AG20443 (cell line): ENCODE measurements around the gene CCDC85C.
"Not testable (repeated sequence)": the region's sequence is repeated elsewhere in the genome, so short reads cannot be mapped to it uniquely, and the experiment has no call there.

Source experiments
- DNase-seq: peaks from one replicate; pipeline ENCODE4 v3.0.0; 2012; ENCODE audit warnings: low spot score, mixed read lengths

CCDC85C gene

GRCh38 chr14:99603471-99604277, at the start of gene CCDC85C:
Gene CCDC85C, minus strand, starts transcription at chr14:99604207. Its CDS starts 248 bp downstream, at chr14:99603959.
- DNase-seq: no peak

GRCh38 chr14:99651953-99652746, 48.1 kb upstream of the CCDC85C start:
- no peak for DNase-seq

- DNase-seq: no peak
Observed at GRCh38 chr14:99650189-99650588, 46.2 kb upstream of the CCDC85C start.

- DNase-seq: no peak
Observed at GRCh38 chr14:99649643-99650042, 45.6 kb upstream of the CCDC85C start.

GRCh38 chr14:99649219-99649618, 45.2 kb upstream of the CCDC85C start:
- peak; percentile 65 for DNase-seq

- no peak for DNase-seq
Observed at GRCh38 chr14:99648027-99648784, 44.2 kb upstream of the CCDC85C start.

- no peak for DNase-seq
Observed at GRCh38 chr14:99647411-99647810, 43.4 kb upstream of the CCDC85C start.

- no peak for DNase-seq
Observed at GRCh38 chr14:99645545-99646505, 41.8 kb upstream of the CCDC85C start.

GRCh38 chr14:99644723-99645544, 40.9 kb upstream of the CCDC85C start, which contains the start of gene HHIPL1:
Gene HHIPL1, plus strand, starts transcription at chr14:99645129. Its CDS starts 79 bp downstream, at chr14:99645208.
- DNase-seq: peak; percentile 83

- DNase-seq: no peak
Observed at GRCh38 chr14:99644035-99644587, 40.1 kb upstream of the CCDC85C start.

GRCh38 chr14:99643343-99643742, 39.3 kb upstream of the CCDC85C start:
- DNase-seq: no peak

GRCh38 chr14:99642771-99643170, 38.8 kb upstream of the CCDC85C start:
- DNase-seq: not testable (repeated sequence)

GRCh38 chr14:99637624-99638023, 33.6 kb upstream of the CCDC85C start:
- DNase-seq: no peak

GRCh38 chr14:99636487-99636886, 32.5 kb upstream of the CCDC85C start:
- no peak for DNase-seq

GRCh38 chr14:99635116-99635515, 31.1 kb upstream of the CCDC85C start:
- no peak for DNase-seq

- no peak for DNase-seq
Observed at GRCh38 chr14:99634443-99634842, 30.4 kb upstream of the CCDC85C start.

- no peak for DNase-seq
Observed at GRCh38 chr14:99633918-99634317, 29.9 kb upstream of the CCDC85C start.

- DNase-seq: no peak
Observed at GRCh38 chr14:99633141-99633540, 29.1 kb upstream of the CCDC85C start.

GRCh38 chr14:99632410-99633035, 28.5 kb upstream of the CCDC85C start:
- DNase-seq: no peak
